Stimulated activated CD8-positive, alpha-beta memory T cell treated with anti-CD3 and anti-CD28 coated beads, Interleukin-7, amount 100 ng/mL, for 24 hours (primary cell): ENCODE data around the gene SMTN.
"Not testable (repeated sequence)": the region's sequence is repeated elsewhere in the genome, so short reads cannot be mapped to it uniquely, and the experiment has no call there.

Experiments used
- DNase-seq: peaks from one replicate; pipeline ENCODE4 v3.0.0-alpha.2; 2020; ENCODE audit warnings: low read depth

SMTN gene

DNA sequence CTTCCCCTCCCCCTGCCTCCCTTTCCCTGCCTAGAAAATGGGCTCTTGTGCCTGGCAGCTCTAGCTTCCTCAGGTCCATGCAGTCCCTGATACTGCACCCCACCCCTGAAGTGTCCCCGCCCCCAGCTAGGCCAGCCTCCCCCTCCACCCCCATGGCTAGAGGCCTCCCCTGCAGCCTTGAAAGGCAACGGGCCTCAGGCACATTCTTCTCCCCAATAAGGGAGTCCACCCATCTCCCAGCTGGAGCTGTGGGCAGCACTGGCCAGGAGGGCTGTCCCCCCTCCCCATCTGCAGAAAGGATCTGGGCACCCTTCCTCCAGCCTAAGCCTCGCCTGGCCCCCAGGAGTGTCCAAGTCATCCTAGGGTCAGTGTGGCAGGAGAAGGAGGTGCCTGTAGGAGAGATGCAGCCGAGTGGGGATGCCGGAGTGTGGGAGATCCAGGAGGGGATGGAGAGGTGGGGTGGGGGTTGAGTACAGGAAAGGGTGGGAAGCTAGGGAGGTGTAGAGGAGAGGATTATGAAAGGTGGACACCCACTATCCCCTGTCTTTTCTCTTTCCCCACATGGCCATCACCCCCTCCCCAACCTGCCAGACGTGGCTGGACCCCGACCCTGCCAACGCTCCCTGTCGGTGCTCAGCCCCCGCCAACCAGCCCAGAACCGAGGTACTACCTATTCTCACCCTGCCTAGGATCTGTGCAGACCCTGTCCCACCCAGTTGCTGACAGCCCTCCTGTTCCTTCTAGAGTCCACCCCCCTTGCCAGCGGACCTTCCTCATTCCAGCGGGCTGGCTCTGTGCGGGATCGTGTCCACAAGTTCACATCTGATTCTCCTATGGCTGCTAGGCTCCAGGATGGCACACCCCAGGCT lies 9.3 kb downstream of the SMTN start:
- DNase-seq, result no peak

DNA sequence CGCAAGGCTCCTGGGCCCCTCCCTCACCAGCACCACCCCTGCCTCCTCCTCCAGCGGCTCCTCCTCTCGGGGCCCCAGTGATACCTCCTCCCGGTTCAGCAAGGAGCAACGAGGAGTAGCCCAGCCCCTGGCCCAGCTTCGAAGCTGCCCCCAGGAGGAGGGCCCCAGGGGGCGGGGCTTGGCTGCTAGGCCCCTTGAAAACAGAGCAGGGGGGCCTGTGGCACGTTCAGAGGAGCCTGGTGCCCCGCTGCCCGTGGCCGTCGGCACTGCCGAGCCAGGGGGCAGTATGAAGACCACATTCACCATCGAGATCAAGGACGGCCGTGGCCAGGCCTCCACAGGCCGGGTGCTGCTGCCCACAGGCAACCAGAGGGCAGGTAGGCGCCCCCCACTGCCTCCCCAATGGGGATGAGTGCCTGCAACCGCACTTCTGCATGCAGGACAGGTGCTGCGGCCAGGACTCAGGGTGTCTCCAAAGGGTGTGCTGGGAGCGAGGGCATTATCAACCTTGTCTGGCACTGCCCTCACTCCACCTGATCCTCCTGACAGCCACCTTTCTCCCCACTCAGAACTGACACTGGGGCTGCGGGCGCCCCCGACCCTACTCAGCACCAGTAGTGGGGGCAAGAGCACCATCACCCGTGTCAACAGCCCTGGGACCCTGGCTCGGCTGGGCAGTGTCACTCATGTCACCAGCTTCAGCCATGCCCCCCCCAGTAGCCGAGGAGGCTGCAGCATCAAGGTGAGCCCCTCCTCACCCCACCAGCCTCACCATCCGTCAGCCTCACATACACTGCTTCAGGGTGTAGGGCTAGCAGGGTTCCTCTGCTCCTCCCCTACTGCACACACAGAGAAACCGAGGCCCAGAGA lies 10.2 kb downstream of the SMTN start:
- DNase-seq, result no peak

DNA sequence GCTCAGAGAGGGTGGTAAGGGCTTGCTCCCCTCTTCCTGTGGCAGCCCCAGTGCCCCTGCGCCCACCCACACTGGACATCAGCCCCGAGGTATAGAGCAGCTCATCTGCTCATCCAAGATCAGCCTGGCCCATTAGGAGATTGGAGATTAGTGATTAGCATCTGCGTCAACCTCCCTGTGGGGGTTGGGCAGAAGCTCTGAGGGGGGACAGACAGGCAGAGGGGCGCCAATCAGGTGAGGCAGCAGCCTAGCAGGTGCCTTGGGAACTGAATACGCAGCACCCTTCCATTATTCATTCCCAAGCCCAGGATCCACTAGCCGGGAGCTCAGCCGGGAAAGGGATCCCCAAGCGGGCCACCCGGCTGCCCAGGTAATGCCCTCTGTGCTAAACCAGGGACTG lies 11.0 kb downstream of the SMTN start:
- no peak for DNase-seq

DNA sequence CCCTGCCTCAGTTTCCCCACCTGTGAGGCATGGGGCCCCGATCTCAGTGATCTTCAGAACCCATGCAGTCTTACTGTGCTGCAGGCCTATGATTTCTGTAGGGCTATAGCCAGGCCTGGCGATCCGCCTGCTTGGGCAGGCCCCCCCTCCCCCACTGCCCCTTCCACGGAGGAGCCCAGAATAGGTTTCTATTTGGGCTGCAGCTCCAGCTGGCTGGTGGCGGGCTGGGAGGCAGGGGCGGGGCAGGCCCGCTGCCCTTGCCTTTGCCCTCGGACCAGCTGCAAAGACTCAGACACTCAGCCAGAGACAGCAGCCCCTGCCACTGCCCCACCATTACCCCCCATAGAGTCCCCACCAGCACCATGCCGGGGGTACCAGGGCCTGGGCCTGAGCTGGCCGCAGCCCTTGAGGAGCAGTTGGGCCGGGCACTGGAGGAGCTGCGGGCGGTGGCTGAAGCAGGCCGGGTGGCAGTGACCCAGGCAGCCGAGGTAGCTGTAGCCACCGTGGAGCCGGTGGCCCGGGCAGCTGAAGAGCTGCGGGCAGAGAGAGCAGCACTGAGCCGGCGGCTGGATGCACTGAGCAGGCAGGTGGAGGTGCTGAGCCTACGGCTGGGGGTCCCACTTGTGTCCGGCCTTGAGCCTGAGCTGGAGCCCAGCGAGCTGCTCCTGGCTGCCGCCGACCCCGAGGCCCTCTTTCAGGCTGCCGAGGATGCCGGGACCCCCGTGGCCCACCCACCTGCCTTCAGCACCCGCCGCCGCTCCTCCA lies 12.2 kb downstream of the SMTN start:
- DNase-seq, result no peak

DNA sequence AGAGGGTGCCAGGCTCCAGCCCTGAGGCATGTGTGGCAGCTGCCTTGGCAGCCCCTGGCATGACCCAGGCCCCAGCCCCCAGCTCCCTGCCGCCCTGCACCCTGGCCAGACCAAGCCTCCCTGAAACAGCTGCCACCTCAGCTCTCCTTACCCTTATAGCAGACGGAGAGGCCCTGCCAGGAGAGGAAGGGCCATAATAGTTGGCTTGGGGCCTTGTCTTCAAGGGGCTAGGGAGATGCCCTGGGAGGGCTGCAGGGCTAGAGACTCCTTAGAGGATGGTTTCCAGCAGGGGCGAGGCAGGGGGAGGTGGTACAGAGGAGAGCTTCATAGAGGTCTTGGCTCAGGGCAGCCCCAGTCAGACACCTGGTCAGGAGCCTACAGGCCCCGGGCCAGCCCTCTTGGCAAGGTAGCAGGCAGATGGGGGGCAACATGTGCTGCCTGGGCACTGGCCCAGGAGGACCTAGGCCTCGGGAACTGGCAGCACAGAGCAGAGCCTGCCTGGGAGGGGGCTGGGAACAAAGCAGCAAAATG lies 13.0 kb downstream of the SMTN start:
- DNase-seq, result no peak

DNA sequence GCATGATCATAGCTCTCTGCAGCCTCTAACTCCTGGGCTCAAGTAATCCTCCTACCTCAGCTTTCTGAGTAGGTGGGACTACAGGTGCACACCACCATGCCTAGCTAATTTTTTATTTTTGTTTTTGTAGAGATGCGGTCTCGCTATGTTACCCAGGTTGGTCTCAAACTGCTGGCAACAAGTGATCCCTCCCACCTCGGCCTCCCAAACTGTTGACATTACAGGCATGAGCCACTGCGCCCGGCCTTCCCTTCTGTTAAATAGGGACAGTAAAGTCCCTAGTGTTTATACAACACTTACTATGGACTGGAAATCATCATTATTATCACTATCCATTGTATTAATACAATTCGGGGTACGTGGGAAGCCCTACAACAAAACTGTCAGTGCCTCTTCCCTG lies 13.6 kb downstream of the SMTN start:
- no peak for DNase-seq

DNA sequence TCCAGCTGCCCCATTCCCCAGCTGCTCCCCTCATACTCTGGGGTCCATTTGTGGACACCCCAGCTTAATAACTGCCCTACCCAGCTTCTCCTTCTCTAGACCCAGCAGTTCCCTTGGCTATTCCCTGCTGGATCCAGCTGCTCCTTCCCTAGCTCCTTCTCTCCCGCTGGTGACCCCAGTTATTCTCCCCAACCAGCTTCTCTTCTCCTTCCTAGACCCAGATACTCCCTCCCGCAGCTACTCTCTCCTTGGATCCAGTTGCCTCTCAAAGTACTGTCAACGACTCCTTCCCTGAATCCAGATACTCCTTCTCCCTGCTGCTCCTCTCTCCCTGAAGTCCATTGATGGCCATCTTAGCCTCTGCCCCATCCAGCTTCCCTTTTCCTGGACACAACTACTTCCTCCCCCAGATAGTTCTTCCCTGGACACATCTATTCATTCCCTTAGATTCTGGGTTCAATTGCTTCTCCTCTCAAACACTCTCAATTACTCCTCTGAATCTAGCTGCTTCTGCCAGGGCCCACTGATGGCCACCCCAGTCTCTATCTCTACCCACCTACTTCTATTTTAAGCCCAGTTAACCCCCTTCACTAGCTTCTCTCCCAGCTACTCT lies 14.6 kb downstream of the SMTN start:
- no peak for DNase-seq

DNA sequence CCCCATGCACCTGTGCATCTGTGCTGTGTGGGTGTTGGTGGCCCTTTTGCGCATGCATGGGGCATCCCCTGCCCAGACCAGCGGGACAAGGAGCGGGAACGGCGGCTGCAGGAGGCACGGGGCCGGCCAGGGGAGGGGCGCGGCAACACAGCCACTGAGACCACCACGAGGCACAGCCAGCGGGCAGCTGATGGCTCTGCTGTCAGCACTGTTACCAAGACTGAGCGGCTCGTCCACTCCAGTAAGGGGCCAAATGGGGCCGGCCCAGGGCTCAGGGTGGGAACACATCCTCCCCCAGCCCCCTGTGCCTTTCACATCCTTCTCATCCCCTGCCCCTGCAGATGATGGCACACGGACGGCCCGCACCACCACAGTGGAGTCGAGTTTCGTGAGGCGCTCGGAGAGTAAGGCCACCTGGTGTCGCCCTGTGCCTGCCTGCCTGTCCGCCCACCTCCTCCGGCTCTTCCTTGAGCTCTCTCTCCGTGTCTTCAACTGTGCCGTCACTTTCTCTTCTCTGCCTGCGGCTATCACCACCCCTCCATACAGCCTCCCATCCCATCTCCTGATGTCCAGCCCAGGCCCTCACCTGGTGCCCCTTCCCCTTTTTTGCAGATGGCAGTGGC lies 15.7 kb downstream of the SMTN start:
- no peak for DNase-seq

DNA sequence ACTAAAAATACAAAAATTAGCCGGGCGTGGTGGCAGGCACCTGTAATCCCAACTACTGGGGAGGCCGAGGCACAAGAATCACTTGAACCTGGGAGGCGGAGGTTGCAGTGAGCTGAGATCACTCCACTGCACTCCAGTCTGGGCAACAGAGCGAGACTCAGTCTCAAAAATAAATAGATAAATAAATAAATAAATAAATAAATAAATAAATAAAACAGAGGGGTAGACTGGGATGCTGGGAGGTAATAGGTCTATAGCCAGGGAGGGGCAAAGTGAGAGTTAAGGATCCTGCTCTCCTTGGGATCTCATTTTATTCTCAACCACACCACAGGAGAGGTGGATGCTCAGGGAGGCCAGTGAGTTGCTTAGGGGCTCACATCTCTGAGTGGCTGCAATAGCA lies 16.4 kb downstream of the SMTN start:
- DNase-seq, result not testable (repeated sequence)

DNA sequence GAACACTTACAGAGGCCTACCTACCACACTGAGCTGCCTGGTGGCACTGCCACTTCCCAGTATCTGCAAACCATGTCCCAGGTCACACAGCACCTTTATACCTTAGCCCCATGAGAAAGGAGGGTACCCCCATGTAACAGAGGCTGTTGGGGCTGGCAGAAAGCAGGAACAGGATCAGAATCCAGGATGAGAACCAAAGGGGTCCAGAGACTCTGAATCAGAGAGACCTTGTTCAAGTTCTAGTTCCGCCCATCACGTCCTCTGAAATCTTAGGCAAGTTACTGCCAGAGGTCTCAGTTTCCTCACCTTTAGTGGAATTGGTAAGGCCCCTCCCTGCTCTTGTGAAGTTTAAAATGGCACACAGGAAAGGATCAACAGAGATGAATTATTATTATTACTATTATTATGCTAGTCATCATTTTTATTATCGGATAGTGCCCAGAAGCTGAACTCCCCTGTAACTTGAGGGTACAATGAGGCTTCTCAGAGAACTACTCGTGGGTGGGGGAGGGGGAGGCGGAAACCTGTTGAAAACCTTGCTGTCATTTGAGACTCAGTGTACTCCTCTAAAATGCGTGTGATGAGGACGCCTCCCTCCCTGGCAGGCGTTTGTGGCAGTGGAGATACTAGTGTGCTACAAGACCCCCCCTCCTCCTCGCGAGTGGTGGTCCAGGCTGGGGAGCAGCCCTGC lies 17.0 kb downstream of the SMTN start:
- DNase-seq, result no peak

DNA sequence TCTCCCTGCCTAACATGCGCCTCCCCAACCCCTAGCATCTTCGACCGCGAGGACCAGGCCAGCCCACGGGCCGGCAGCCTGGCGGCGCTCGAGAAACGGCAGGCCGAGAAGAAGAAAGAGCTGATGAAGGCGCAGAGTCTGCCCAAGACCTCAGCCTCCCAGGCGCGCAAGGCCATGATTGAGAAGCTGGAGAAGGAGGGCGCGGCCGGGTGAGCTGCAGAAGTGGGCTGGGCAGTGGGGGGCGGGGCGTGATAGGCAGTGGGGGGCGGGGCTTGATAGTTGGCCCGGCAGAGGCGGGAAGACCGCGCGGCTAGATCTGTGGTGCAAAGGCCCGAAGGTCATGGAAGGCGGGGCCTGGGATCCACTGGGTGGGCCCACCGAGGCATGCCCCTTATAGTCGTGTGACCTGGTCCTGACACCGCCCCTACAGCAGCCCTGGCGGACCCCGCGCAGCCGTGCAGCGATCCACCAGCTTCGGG lies 17.6 kb downstream of the SMTN start:
- no peak for DNase-seq

DNA sequence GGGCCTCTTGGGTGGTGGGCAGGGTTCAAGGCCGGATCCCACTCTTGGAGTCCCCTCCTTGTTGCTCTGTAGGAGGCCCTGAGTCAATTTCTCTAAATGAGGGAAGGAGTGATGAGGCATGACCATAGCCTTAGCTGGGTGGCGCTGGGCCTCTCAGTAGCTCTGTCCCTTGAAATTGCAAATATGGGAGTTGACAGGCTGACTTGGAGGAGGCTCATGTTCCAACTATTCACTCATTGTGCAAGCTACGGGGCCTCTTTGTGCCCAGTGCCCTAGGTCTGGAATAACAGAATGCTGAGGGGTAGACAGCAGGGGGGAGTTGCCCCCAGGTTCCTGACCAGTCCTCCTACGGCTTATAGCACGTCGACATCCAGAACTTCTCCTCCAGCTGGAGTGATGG lies 18.3 kb downstream of the SMTN start:
- no peak for DNase-seq

DNA sequence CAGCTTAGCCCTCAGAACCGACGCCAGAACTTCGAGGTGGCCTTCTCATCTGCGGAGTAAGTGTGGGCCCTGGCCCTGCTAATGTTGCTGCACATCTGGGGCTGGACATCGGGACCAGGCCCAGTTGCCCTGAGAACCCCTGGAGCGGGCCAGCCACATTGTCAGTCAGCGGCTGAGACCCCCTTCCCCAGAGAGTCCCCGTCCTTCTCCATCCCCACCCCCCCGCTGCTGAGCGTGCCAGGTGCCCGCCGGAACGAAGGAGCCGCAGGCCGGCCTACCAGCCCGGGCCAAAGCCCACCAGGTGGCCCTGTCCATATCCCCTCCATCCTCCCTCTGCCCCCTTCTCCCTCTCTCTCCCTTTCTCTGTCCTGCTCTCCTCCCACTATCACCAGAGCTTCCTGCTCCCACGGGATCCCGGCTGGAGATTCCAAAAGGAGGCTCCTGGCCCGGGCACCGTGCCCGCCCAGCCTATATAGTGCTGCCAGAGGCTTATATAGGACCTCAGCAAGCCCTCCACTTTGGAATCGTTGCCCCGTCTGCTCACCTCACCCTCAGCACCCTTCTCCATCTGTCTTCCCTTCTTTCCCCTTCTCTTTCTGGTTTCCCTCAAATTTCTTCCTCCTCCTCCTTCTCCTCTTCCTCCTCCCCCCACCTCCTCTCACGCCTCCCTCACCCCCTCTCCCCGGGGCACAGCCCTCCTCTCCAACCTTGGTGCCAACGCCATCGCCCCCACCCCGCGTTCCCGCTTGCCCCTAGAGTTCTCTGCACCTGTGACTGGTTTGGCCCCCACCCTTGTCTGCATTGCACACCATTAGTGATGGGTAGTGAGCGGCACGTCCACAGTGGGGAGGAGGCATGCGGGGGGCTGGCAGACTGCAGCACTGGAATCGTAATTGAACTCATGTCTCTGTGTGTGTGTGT lies 19.0 kb downstream of the SMTN start:
- DNase-seq, result no peak

DNA sequence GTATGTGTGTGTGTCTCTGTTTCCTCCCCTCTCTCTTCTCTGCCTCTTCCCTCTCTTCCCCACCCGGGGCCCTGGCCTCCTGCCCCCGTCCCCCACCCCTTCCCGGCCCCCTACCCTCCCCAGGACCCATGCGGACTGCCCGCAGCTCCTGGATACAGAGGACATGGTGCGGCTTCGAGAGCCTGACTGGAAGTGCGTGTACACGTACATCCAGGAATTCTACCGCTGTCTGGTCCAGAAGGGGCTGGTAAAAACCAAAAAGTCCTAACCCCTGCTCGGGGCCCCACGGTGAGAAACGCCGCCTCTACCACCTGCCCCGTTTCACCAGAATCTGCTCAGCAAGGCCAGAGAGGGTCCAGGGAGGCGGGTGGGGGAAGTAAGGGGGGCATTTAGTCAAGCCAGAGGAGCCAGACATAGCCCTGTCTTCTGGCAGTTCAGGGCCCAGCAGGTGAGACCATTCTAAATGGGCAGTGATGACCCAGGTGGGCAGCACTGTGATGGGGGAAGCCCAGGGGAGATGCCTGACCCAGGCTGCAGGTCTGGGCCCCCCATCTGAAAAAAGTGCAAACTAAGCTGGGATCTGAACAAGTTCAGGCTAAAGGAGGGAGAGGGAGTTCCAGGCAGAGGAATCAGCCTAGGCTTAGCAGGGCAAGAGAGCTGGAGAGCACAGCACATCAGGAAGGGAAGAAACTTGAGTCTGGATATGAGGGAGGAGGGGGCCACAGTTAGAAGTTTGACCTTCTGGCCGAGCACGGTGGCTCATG lies 19.8 kb downstream of the SMTN start:
- no peak for DNase-seq

DNA sequence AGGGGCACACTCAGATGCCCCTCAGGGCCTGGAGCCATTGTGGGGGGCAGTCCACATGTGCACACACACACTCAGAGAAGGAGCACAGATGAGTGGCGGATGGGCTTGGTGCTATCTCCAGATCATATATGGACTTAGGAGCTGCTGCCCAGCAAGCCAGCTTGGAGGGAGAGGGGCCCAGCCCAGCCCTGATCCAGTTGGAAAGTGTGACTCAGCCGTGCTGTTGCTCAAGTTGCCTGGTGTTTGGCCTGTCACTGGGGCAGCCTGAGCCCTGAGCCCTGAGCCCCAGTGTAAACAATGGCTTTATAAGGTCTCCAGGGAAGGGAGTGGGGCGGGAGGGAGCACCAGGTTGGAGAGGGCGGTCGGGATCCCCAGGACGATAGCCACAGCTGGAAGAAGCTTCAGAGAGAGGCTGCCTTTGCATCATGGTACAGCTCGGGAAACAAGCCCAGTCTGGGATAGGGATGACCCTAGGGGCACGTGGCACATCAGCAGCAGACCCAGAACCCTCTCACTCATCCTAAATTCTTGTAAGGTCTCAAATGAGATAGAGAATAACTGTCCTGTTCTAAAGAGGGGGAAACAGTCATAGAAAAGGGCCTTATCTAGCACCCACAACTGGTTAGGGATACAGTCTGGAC lies 21.4 kb downstream of the SMTN start:
- DNase-seq, result no peak

DNA sequence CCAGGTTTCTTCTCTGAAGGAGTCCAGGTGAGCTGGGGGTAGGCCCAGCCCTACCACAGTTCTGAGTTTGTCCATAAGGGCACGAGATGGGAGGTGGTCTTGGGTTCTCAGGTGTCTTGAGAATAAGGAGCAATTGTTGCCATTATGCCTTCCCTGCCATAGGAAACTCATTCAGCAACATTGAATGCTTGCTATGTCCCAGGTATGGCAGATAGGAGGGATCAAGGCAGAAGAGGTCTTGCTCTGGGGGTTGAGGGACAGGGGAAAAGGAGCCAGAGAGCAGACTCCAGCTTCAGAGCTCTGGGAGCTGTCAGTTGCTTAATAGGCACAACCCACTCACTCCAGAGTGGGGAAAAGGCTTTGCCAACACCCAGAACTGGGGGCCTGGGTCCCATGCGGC lies 22.0 kb downstream of the SMTN start:
- DNase-seq, result no peak

DNA sequence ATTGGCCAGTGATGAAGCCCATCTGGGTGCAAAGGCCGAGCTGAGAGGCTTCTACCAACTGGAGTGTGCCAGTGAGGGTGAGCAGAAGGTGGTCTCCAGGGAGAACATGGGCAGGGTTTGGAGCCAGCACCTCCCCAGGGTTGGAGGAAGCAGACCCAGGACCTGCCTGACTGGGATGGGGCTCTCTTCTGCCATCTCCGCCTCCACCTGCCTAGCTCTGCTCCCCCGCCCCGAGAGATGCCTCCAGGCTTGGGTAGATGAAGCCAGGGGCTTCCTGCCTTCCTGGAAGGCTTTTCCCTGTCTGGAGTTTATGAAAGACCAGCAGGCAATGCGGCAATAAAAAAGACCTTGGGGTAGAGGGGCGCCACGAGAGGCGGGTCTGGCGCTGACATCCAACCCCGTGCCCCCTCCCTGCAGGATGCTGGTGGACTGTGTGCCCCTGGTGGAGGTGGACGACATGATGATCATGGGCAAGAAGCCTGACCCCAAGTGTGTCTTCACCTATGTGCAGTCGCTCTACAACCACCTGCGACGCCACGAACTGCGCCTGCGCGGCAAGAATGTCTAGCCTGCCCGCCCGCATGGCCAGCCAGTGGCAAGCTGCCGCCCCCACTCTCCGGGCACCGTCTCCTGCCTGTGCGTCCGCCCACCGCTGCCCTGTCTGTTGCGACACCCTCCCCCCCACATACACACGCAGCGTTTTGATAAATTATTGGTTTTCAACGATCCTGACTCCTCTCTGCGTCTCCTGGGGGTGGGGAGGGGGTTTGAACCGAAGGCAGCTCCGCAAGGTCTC lies 23.0 kb downstream of the SMTN start:
- DNase-seq, result no peak
